ENCODE data around the gene FNDC3A.

Gene FNDC3A, protein sequence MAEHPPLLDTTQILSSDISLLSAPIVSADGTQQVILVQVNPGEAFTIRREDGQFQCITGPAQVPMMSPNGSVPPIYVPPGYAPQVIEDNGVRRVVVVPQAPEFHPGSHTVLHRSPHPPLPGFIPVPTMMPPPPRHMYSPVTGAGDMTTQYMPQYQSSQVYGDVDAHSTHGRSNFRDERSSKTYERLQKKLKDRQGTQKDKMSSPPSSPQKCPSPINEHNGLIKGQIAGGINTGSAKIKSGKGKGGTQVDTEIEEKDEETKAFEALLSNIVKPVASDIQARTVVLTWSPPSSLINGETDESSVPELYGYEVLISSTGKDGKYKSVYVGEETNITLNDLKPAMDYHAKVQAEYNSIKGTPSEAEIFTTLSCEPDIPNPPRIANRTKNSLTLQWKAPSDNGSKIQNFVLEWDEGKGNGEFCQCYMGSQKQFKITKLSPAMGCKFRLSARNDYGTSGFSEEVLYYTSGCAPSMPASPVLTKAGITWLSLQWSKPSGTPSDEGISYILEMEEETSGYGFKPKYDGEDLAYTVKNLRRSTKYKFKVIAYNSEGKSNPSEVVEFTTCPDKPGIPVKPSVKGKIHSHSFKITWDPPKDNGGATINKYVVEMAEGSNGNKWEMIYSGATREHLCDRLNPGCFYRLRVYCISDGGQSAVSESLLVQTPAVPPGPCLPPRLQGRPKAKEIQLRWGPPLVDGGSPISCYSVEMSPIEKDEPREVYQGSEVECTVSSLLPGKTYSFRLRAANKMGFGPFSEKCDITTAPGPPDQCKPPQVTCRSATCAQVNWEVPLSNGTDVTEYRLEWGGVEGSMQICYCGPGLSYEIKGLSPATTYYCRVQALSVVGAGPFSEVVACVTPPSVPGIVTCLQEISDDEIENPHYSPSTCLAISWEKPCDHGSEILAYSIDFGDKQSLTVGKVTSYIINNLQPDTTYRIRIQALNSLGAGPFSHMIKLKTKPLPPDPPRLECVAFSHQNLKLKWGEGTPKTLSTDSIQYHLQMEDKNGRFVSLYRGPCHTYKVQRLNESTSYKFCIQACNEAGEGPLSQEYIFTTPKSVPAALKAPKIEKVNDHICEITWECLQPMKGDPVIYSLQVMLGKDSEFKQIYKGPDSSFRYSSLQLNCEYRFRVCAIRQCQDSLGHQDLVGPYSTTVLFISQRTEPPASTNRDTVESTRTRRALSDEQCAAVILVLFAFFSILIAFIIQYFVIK

DNA sequence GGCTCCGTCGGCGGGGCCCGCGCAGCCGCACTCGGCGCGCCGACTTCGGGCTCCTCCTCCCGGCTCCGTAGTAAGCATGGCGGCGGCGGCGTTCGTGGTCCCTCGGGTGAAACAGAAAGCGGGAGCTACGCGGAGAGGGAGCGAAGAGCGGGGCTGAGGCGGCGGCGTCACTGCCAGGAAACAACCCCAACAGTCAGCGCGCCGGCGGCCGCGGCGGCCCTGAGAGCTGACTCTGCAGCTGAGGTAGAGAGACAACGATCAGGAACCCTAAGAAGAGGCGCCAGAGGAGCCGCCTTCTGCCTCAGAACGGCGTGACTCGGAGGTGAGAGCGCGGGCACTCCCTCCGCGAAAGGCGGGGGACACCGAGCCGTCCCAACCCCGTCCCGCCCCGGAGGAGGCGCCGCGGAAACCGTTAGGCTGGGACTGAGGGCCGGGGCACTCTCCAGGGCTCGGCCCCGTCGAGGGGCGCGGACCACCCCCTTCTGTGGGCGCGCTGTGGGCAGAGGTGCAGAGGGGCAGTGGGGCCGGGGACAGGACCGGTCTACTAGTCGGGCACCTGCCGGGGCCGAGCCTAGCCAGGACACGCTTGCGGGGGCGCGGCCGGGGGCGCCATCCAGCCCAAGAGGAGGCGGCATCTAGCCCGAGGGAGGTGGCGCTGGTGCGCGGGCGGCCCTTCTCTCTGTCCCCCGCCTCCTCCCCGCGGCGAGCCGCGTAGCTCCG, at the start of gene FNDC3A:
Gene FNDC3A, plus strand, starts transcription at position 57 of the 720 bp plus-strand sequence. CDS start 30,279 bp downstream, outside the sequence.
- peak; percentile 69 for DNase-seq

DNA sequence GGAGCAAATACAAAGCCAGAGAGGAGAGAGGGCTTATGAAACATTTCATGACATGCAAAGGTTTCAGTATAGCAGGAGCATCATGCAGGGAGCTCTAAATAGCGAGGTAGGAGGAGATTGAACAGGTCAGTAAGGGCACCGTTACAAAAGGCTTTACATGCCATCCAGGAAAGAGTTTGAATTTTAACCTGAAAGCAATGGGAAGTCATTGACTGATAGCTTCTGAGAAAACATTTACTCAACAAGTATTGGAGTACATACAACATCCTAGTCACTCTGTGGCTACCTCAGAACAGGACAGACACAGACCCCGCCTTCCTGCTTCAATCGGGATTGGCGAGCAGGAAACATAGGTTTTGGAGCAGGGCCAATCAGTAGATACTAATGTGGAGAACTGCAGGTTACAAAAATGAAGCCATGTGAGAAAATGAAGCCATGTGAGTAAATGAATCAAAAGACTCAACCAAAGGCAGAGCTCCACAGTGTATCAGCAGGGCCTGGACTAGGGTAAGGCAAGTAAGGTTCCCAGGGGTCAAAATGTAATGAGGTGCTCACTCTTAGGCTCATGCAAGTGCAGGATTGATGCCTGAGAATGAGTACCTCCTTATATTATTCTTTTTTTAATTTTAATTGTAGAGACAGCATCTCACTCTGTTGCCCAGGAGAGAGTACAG, 46.8 kb upstream of the FNDC3A start:
- no peak for DNase-seq

DNA sequence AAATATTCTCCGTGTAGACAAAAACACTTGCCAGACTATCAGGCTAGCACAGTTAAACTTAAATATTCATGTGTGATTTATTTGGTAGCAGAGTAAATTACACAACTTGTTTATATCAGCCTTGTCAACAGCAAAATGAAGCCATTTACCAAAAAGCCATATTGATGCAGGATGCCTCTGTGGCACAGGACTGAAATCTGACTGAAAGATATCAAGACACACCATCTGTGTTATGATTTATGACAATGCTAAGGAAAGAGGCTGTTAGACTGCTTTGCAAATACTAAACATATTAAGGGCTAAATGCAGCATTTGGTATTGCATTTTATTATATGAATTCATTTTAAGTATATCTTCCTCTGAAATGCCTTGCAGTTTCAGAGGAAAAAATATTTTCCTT, 44.8 kb upstream of the FNDC3A start:
- no peak for DNase-seq

GRCh38 chr13:48938308-48938943, 37.3 kb upstream of the FNDC3A start:
- no peak for DNase-seq

DNA sequence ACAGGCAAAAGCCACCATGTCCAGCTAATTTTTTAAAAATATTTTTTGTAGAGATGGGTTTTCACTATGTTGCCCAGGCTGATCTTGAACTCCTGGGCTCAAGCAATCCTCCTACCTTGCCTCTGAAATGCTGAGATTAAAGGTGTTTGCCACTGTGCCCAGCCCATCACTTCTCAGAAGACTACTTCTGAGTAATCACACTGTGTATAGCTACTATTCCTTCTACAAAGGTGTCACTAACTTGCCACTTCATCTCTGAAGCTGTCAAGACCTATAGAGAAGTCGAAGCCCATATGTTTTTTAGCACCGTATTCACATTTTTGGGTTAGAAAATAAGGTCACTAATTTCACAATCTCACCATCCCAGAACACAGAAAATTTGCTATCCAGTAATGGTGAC, 36.0 kb upstream of the FNDC3A start:
- DNase-seq = no peak

GRCh38 chr13:48942131-48942530, 33.6 kb upstream of the FNDC3A start:
- no peak for DNase-seq

GRCh38 chr13:48944221-48944620, 31.5 kb upstream of the FNDC3A start:
- no peak for DNase-seq

GRCh38 chr13:48945626-48946025, 30.1 kb upstream of the FNDC3A start:
- no peak for DNase-seq

- DNase-seq = no peak
These were observed 29.5 kb upstream of the FNDC3A start for GRCh38 chr13:48946163-48946562.

DNA sequence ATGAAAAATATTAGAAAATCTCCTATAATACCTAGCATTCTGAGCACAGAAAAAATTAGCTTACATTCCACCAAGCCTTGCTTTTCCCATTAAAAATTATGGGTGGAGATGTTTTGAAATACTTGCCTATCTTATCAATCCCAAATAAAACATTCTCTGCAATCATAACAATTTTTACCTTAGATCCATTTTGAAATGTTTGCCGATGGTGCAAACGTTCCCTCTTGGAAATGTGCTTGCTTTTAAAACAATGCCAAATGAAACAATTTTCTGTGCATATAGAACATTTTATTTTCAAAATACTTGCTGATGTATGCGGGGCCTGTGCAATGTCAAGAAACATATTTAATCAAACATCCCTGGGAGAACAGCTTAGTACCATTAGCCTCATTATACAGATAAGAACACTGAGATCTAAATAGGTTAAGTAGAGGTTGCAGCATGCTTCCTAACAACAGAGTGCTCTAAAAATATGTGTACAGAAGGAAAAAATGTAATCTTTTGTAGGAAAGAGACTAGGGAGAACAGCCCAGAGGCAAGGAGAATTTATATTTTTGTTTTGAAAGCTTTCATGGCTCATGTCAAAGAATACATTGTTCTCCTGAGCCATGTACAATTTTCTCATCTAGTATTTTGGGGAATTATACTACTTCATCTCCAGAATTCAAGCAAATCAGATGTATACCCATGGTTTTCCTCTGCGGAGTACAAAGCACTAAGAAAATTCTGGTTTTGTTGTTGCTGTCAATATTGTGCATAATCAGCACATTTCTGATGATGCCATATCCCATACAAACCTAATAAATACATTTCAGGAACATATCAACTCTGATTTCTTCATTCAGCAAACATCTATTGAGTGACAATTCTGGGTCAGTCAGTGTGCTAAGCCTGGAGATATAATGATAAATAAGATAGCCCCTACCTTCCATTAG, 25.9 kb upstream of the FNDC3A start:
- no peak for DNase-seq

- DNase-seq = no peak
These were observed 25.2 kb upstream of the FNDC3A start for GRCh38 chr13:48950501-48950875.

DNA sequence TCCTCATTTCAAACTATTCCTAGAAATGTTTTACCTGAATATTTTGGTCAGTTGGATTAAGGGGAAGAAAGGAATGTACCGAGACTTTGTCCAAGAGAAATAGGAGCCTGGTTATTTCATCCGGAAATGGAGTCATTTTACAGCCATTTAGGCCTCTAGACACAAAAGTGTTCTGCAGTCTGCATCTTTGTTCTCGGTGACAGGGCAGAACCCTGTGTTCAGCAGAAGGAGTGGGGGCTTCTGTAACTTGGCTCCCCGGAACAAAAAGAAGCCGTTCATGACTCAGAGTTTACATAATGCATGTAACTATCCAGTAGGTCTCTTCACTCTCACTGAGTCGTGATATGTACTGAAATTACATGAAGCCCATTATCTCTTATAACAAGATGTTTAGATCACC, 21.6 kb upstream of the FNDC3A start:
- DNase-seq = no peak

- no peak for DNase-seq
These were observed 20.2 kb upstream of the FNDC3A start for GRCh38 chr13:48955536-48955935.

DNA sequence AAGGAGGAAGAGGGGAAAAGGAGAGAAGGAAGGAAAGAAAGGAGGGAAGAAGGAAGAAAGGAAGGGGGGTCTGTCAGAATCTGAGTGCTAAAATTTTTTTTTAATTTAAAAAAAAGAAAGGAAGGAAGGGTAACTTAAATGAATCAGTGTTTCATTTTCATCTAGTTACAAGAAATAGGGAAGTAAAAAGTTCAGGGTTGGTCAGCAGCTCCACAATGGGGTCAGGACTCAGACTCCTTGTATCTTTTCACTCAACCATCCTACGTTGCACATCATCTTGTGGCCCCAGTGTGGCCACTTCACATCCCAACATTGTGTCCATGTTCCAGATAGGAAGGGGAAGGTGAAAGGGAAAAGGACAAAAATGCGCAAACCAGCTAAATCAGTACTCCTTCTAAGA, 14.3 kb upstream of the FNDC3A start:
- no peak for DNase-seq

DNA sequence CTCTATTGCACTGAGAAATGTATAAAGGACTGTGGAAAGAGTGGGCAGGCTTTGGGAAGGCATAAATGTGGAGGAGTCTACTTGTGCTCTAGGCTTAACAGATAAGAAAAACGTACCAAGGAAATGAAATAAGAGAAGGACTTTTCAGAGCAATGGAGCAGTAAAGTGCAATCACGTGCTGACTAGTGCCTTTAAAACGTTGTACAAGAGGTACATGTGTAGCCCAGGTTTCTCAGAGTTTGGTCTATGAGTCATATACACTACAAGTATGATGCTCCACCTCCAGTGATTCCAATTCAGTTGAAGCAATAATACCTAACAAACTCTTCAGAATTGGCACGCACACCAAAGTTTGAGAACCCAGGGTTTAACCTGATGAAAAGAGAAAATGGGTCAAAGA, 13.4 kb upstream of the FNDC3A start:
- no peak for DNase-seq

- no peak for DNase-seq
These were observed 10.0 kb upstream of the FNDC3A start for GRCh38 chr13:48965736-48966135.

DNA sequence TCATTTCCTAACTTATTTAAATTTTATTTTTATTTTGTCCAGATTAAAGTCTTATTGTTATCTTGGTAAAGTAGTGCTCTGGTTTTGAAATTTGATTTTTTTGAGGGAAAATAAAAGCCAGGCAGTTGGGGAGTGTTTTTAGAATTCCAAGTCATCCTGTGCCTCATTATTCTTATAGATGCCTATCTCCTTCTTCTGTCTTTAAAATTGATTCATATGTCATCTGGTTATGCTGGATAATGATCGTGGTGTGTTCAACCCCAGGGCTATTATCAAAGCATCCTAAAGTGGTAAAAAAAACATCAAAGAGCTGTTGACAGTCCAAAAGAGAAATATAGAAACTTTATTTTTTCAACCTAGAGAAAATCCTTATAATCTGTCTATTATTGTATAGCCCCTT, 6.0 kb upstream of the FNDC3A start:
- no peak for DNase-seq

- DNase-seq = no peak
These were observed 1.8 kb upstream of the FNDC3A start for GRCh38 chr13:48973845-48974431.

GRCh38 chr13:48975101-48975855, 434 bp upstream of the FNDC3A start:
- DNase-seq = no peak

Measured in cortex of kidney (tissue), 1 donor.